ENCODE data around the gene WDR88. TPM values are rescaled to one million over a fixed set of nuclear protein-coding genes. Genes with fewer than 3 reads are reported as not detected.
A peak's percentile ranks its signal among the peaks of the same experiment; 100 is the strongest.
"Not testable (repeated sequence)": the region's sequence is repeated elsewhere in the genome, so short reads cannot be mapped to it uniquely, and the experiment has no call there.

Gene WDR88
- polyA plus RNA-seq, 3 donors from 2014 or later: 0.26 to 0.45 TPM; not detected in 1

DNA sequence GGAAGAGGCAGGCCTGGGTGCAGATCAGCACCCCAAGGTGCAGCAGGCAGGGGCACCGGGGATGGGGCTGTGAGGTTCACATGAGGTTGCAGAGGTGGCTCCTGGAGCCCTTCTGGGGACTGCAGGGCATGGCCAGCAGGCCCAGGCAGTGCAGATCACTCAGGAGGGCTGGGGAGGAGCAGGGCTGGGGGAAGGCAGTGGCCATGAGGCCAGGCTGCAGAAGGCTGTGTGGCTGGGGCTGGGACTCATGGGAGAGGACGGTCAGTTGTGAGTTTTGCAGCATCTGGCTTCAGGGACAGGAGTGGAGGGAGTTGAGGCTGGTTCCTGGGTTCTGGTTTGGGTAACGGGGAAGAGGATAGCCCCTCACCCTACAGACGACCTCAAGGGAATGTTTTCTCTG lies 7.3 kb downstream of the WDR88 start:
- Mint-ChIP-seq H3K4me3 (no peak overlapping the region), H3K4me1 (peaks cover 5 to 11% of the 10 kb centered on the region in 2 donors), H3K27ac (no peak overlapping the region), H3K27me3 (ENCODE audit: low read depth in 3 of 3) (peaks cover 4 to 11% (median 5%) of the 10 kb centered on the region in 3 donors), H3K9me3 (no peaks in the 10 kb centered on the region), H3K36me3 (no peaks in the 10 kb centered on the region)
- no peak for DNase-seq

DNA sequence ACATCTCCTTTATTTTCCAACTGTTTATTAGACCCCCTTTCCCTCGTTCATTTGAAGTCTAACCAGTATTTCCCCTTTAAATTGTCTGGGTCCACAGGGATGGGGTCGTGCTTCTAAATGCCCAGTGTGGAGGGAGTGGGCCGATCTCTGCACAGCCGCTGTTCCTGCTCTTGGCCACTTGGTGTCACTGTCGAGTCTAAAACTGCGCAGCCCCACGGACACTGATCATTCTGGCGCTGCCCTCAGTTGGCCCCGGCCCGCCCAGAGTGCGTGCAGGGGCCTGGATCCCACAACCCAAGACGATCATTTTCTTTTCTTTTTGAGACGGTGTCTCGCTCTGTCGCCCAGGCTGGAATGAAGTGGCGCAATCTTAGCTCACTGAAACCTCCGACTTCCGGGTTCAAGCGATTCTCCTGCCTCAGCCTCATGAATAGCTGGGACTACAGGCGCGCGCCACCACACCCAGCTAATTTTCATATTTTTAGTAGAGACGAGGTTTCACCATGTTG lies 12.0 kb downstream of the WDR88 start:
- DNase-seq: peak; percentile 59 to 69 (median 63)
- Mint-ChIP-seq H3K27me3 (ENCODE audit: low read depth in 3 of 3) (peaks cover 4 to 6% (median 5%) of the 10 kb centered on the region in 3 donors), H3K36me3 (no peaks in the 10 kb centered on the region), H3K4me1 (peaks cover 5 to 11% of the 10 kb centered on the region in 2 donors), H3K4me3 (peak overlapping the region in 3 of 5 donors; percentile 1 to 63 (median 51)), H3K27ac (peak overlapping the region in 2 of 6 donors; percentile 3 to 10), H3K9me3 (no peaks in the 10 kb centered on the region)

DNA sequence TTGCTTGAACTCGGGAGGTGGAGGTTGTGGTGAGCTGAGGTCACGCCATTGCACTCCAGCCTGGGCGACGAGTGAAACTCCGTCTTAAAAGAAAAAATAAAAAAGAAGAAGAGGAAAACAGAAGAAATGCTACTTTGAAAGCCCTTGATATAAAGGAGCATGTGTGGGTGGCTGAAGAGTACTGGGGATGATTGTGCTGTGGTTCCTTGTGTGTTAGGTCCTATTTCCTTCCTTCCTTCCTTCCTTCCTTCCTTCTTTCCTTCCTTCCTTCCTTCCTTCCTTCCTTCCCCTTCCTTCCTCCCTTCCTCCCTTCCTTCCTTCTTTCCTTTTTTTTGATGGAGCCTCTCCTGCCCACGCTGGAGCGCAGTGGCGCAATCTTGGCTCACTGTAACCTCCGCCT lies 14.3 kb downstream of the WDR88 start:
- H3K4me1 Mint-ChIP-seq: peaks cover 5 to 11% of the 10 kb centered on the region in 2 donors
- no peaks in the 10 kb centered on the region for H3K36me3 Mint-ChIP-seq
- H3K27me3 Mint-ChIP-seq (ENCODE audit: low read depth in 3 of 3): peaks cover 5 to 6% (median 5%) of the 10 kb centered on the region in 3 donors
- H3K4me3 Mint-ChIP-seq: no peak overlapping the region
- no peaks in the 10 kb centered on the region for H3K9me3 Mint-ChIP-seq
- DNase-seq: no peak
- no peak overlapping the region for H3K27ac Mint-ChIP-seq

DNA sequence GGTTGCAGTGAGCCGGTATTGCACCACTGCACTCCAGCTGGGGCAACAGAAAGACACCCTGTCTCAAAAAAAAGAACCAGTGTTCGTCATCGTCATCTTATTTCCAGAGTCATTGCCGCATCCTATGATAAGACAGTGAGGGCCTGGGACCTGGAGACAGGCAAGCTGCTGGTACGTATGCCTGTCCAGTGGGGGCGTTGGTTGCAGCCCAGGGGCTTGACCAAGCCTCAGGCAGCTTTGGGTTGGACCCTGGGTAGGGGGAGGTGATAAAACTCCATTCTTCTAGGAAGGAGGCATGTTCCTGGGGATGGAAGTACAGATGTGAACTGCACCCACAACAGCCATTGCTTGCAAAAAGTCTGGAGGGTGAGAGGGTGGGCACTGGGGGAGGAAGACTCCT lies 15.6 kb downstream of the WDR88 start:
- H3K27ac Mint-ChIP-seq: no peak overlapping the region
- peaks cover 5 to 11% of the 10 kb centered on the region in 2 donors for H3K4me1 Mint-ChIP-seq
- no peaks in the 10 kb centered on the region for H3K36me3 Mint-ChIP-seq
- no peak for DNase-seq
- H3K4me3 Mint-ChIP-seq: no peak overlapping the region
- H3K27me3 Mint-ChIP-seq (ENCODE audit: low read depth in 3 of 3): peaks cover 0 to 5% (median 5%) of the 10 kb centered on the region in 3 donors
- no peaks in the 10 kb centered on the region for H3K9me3 Mint-ChIP-seq

DNA sequence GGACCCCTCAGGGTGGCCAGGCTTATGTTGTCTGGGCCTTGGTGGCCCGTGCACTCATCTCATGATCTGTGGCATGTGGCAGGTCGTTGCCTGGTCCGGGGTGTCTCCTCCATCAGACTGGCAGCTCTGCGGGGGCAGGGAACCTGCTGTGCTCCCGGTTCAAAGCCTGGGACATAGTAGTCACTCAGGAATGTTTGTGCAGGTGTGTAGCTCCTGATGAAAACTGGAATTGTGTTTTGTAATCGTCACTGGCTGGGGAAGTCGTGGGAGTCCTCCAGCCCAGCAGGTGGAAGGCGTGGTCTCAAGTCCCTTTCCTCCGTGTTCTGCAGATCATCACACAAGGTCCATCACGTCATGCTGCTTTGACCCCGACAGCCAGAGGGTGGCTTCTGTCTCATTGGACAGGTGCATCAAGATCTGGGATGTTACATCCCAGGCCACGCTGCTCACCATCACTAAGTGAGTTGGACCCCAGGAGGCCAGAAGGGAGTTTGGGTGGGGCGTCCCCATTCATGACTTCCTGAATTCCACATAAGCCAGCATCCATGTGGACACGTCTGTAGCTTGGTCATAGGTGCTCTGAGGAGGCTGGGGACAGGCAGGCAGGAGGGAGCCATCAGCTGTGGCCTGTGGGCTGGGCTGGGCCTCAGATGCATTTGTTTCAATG lies 19.1 kb downstream of the WDR88 start:
- no peak for DNase-seq
- Mint-ChIP-seq H3K4me1 (no peaks in the 10 kb centered on the region), H3K4me3 (no peak overlapping the region), H3K27me3 (ENCODE audit: low read depth in 3 of 3) (peaks cover 0 to 2% (median 2%) of the 10 kb centered on the region in 3 donors), H3K9me3 (no peaks in the 10 kb centered on the region), H3K36me3 (peaks cover 0 to 4% (median 0%) of the 10 kb centered on the region in 3 donors), H3K27ac (peak overlapping the region in 1 of 6 donors; percentile 37)

DNA sequence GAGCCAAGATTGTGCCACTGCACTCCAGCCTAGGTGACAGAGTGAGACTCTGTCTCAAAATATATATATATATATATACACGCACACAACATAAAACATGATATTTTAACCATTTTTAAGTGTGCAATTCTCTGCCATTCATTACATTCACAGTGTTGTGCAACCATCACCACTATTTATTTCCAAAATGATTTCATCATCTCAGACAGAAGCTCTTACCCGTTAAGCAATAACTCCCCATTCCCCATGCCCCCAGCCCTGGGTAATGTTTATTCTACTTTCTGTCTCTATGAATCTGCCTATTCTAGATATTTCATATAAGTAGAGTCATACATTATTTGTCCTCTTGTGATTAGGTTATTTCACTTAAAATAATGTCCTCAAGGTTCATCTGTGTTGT lies 20.3 kb downstream of the WDR88 start:
- H3K9me3 Mint-ChIP-seq: no peaks in the 10 kb centered on the region
- peaks cover 0 to 2% (median 2%) of the 10 kb centered on the region in 3 donors for H3K27me3 Mint-ChIP-seq (ENCODE audit: low read depth in 3 of 3)
- peaks cover 0 to 4% (median 0%) of the 10 kb centered on the region in 3 donors for H3K36me3 Mint-ChIP-seq
- H3K4me1 Mint-ChIP-seq: no peaks in the 10 kb centered on the region
- H3K4me3 Mint-ChIP-seq: no peak overlapping the region
- no peak for DNase-seq
- H3K27ac Mint-ChIP-seq: no peak overlapping the region

DNA sequence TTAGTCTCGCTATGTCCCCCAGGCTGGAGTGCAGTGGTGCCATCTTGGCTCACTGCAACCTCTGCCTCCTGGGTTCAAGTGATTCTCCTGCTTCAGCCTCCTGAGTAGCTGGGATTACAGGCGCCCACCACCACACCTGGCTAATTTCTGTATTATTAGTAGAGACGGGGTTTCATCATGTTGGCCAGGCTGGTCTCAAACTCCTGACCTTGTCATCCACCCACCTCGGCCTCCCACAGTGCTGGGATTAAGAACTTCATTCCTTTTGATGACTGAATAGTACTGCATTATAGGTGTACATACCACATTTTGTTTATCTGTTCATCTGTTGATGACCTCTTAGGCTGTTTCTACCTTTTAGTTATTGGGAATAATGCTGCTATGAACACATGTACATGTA lies 20.7 kb downstream of the WDR88 start:
- H3K4me1 Mint-ChIP-seq; H3K9me3 Mint-ChIP-seq; DNase-seq; H3K4me3 Mint-ChIP-seq; H3K27me3 Mint-ChIP-seq (ENCODE audit: low read depth in 3 of 3); H3K36me3 Mint-ChIP-seq; H3K27ac Mint-ChIP-seq: not testable (repeated sequence)

DNA sequence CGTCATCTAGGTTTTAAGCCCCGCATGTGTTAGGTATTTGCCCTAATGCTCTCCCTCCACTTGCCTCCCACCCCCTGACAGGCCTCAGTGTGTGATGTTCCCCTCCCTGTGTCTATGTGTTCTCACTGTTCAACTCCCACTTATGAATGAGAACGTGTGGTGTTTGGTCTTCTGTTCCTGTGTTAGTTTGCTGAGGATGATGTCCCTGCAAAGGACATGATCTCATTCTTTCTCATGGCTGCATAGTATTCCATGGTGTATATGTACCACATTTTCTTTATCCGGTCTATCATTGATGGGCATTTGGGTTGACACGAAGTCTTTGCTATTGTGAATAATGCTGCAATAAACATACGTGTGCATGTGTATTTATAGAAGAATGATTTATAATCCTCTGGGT lies 22.4 kb downstream of the WDR88 start:
- not testable (repeated sequence) for H3K36me3 Mint-ChIP-seq; H3K27me3 Mint-ChIP-seq (ENCODE audit: low read depth in 3 of 3); H3K27ac Mint-ChIP-seq; H3K4me3 Mint-ChIP-seq; H3K9me3 Mint-ChIP-seq; DNase-seq
- H3K4me1 Mint-ChIP-seq: peaks cover 13 to 17% of the 10 kb centered on the region in 2 donors

DNA sequence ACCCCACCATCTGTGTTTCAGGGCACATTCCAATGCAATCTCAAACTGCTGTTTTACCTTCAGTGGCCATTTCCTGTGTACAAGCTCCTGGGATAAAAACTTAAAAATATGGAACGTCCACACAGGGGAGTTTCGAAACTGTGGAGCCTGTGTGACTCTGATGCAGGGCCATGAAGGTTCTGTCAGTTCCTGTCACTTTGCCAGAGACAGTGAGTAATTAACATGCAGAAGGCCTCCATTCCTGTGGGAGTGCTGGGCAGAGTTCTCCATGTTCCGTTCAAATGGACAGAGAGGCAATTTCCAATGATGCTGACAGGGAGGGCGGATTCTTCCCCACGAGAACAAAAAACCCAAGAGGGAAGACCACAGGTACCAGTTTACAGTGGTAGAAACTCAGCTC lies 24.4 kb downstream of the WDR88 start:
- Mint-ChIP-seq H3K4me3 (no peak overlapping the region), H3K36me3 (peaks cover 0 to 4% (median 0%) of the 10 kb centered on the region in 3 donors), H3K4me1 (peaks cover 32 to 37% of the 10 kb centered on the region in 2 donors), H3K27ac (no peak overlapping the region), H3K27me3 (ENCODE audit: low read depth in 3 of 3) (peaks cover 0 to 6% (median 2%) of the 10 kb centered on the region in 3 donors), H3K9me3 (no peaks in the 10 kb centered on the region)
- no peak for DNase-seq

DNA sequence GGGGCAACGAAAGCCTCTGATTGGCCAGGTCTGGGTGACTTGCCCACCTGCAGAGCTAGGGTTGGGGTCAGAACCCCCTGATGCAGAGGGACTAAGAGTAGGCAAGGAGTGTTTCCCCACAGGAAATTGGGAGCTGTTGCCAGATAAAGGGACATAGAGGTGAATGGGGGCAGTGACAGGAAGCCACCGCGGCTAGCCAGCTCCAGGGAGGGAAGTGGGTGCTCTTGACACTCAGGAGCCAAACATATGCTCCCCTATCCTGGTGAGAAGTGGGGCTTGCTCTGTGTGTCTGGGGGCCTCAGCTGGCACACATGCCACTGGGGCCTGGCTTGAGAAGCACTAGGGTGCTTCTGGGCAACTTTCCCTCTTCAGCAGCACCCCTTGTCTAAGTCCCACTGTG lies 26.0 kb downstream of the WDR88 start:
- no peak for DNase-seq
- Mint-ChIP-seq H3K27ac (peak overlapping the region in 5 of 6 donors; percentile 13 to 84 (median 76)), H3K4me1 (peaks cover 37 to 46% of the 10 kb centered on the region in 2 donors), H3K4me3 (peak overlapping the region; percentile 4 to 46 (median 41)), H3K36me3 (peaks cover 0 to 4% (median 0%) of the 10 kb centered on the region in 3 donors), H3K27me3 (ENCODE audit: low read depth in 3 of 3) (peaks cover 0 to 6% (median 2%) of the 10 kb centered on the region in 3 donors), H3K9me3 (no peaks in the 10 kb centered on the region)

DNA sequence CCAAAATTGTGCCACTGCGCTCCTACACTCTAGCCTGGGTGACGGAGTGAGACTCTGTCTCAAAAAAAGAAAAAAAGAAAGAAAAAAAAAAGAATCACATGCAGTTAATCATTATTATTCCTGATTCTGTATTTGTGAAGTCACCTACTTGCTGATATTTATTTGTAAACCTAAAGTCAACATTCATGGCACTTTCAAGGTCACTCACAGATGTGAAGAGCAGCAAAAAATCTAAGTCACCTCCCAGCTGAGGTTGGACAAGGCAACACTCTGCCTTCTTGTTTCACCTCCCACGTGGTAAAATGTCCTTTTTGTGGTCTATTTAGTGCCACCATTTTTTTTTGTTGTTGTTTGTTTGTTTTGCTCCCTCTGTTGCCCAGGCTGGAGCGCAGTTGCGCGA lies 26.5 kb downstream of the WDR88 start:
- H3K9me3 Mint-ChIP-seq: no peaks in the 10 kb centered on the region
- peak overlapping the region in 5 of 6 donors; percentile 13 to 84 (median 74) for H3K27ac Mint-ChIP-seq
- peaks cover 0 to 6% (median 2%) of the 10 kb centered on the region in 3 donors for H3K27me3 Mint-ChIP-seq (ENCODE audit: low read depth in 3 of 3)
- H3K4me1 Mint-ChIP-seq: peaks cover 37 to 46% of the 10 kb centered on the region in 2 donors
- H3K4me3 Mint-ChIP-seq: peak overlapping the region in 4 of 5 donors; percentile 20 to 46 (median 42)
- peaks cover 0 to 4% (median 0%) of the 10 kb centered on the region in 3 donors for H3K36me3 Mint-ChIP-seq
- no peak for DNase-seq

DNA sequence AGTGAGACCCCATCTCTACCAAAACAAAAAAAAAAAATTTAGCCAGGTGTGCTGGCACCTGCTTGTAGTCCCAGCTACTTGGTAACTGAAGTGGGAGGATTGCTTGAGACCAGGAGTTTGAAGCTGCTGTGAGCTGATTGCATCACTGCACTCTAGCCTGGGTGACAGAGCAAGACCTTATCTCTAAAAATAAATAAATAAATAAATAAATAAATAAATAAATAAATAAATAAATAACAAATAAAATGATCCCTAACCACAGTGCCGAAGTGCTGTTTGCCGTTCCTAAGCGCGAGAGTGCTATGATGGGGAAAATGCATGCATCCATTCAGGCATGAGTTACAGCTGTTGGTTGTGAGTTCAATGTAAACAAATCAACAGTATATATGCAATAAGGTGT lies 27.2 kb downstream of the WDR88 start:
- peaks cover 39 to 46% of the 10 kb centered on the region in 2 donors for H3K4me1 Mint-ChIP-seq
- no peak for DNase-seq
- peaks cover 0 to 6% (median 2%) of the 10 kb centered on the region in 3 donors for H3K27me3 Mint-ChIP-seq (ENCODE audit: low read depth in 3 of 3)
- no peaks in the 10 kb centered on the region for H3K9me3 Mint-ChIP-seq
- H3K4me3 Mint-ChIP-seq: peak overlapping the region in 1 of 5 donors; percentile 58
- peak overlapping the region; percentile 24 to 81 (median 66) for H3K27ac Mint-ChIP-seq
- H3K36me3 Mint-ChIP-seq: peaks cover 0 to 4% (median 0%) of the 10 kb centered on the region in 3 donors

DNA sequence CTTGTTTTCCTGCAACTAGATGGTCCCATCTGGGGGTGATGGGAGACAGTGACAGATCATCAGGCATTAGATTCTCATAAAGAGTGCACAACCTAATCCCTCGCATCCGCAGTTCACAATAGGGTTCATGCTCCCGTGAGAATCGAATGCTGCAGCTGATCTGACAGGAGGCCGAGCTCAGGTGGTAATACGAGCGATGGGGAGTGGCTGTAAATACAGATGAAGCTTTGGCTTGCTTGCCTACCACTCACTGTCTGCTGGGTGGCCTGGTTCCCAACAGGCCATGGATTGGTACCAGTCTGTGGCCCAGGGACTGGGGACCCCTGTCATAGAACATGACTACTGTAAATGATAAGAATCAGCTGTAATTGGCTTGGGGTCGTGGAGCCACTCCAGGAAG lies 28.0 kb downstream of the WDR88 start:
- H3K9me3 Mint-ChIP-seq: no peaks in the 10 kb centered on the region
- H3K4me3 Mint-ChIP-seq: peak overlapping the region; percentile 73 to 76 (median 75)
- peaks cover 39 to 46% of the 10 kb centered on the region in 2 donors for H3K4me1 Mint-ChIP-seq
- no peak for DNase-seq
- H3K27me3 Mint-ChIP-seq (ENCODE audit: low read depth in 3 of 3): peaks cover 0 to 4% (median 2%) of the 10 kb centered on the region in 3 donors
- peaks cover 0 to 4% (median 0%) of the 10 kb centered on the region in 3 donors for H3K36me3 Mint-ChIP-seq
- peak overlapping the region; percentile 81 to 97 (median 92) for H3K27ac Mint-ChIP-seq

DNA sequence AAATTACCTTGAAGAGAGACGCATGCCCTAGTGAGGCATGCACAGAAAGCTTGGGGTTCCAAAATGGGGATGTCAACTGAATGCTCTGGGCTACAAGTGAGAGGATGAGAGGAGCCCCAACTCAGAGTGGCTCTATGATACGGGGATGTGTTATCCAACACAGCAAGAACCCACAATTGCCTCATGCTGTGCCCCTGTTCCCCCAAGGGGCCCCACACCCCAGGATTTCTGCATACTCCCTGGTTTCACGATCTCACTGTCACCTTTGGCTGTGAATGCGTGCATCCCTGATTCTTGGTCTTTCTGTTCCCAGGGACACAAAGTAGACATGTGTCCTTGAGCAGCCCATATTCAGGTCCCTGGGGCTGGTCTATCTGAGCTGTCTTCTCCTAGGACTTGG lies 29.3 kb downstream of the WDR88 start:
- Mint-ChIP-seq H3K4me3 (peak overlapping the region; percentile 73 to 76 (median 75)), H3K9me3 (no peaks in the 10 kb centered on the region), H3K27ac (peak overlapping the region; percentile 81 to 97 (median 92)), H3K27me3 (ENCODE audit: low read depth in 3 of 3) (peaks cover 2 to 4% (median 2%) of the 10 kb centered on the region in 3 donors), H3K36me3 (no peaks in the 10 kb centered on the region), H3K4me1 (peaks cover 39 to 46% of the 10 kb centered on the region in 2 donors)
- DNase-seq: no peak

Data from immature natural killer cell (primary cell).